ENCODE results near the gene BABAM2.

BABAM2 gene

GRCh38 chr2:28336982-28337627 is 446.6 kb downstream of the BABAM2 start:
- in situ Hi-C loops (cut with MboI; ENCODE audit: low sequenced_read_pairs): no loop called here

GRCh38 chr2:28338046-28338817 is 447.7 kb downstream of the BABAM2 start:
- in situ Hi-C loops (cut with MboI; ENCODE audit: low sequenced_read_pairs): no loop called here

GRCh38 chr2:28338831-28339321 is 448.3 kb downstream of the BABAM2 start:
- in situ Hi-C loops (cut with MboI; ENCODE audit: low sequenced_read_pairs): no loop called here

GRCh38 chr2:28339516-28340175 is 449.1 kb downstream of the BABAM2 start:
- in situ Hi-C loops (cut with MboI; ENCODE audit: low sequenced_read_pairs): no loop called here

- in situ Hi-C loops (cut with MboI; ENCODE audit: low sequenced_read_pairs): no loop called here
These were observed 450.0 kb downstream of the BABAM2 start for GRCh38 chr2:28340312-28341202.

GRCh38 chr2:28341208-28341891 is 450.8 kb downstream of the BABAM2 start:
- in situ Hi-C loops (cut with MboI; ENCODE audit: low sequenced_read_pairs): no loop called here

- in situ Hi-C loops (cut with MboI; ENCODE audit: low sequenced_read_pairs): no loop called here
These were observed 451.8 kb downstream of the BABAM2 start for GRCh38 chr2:28342081-28342967.

GRCh38 chr2:28343184-28343942 is 452.8 kb downstream of the BABAM2 start:
- in situ Hi-C loops (cut with MboI; ENCODE audit: low sequenced_read_pairs): no loop called here

GRCh38 chr2:28343971-28344715 is 453.6 kb downstream of the BABAM2 start:
- in situ Hi-C loops (cut with MboI; ENCODE audit: low sequenced_read_pairs): no loop called here

GRCh38 chr2:28344756-28345373 is 454.3 kb downstream of the BABAM2 start:
- in situ Hi-C loops (cut with MboI; ENCODE audit: low sequenced_read_pairs): no loop called here

GRCh38 chr2:28345619-28346018 is 455.1 kb downstream of the BABAM2 start:
- in situ Hi-C loops (cut with MboI; ENCODE audit: low sequenced_read_pairs): no loop called here

GRCh38 chr2:28346587-28346986 is 456.1 kb downstream of the BABAM2 start:
- in situ Hi-C loops (cut with MboI; ENCODE audit: low sequenced_read_pairs): no loop called here

GRCh38 chr2:28347193-28347592 is 456.7 kb downstream of the BABAM2 start:
- in situ Hi-C loops (cut with MboI; ENCODE audit: low sequenced_read_pairs): no loop called here

- in situ Hi-C loops (cut with MboI; ENCODE audit: low sequenced_read_pairs): no loop called here
These were observed 457.1 kb downstream of the BABAM2 start for GRCh38 chr2:28347596-28347995.

- in situ Hi-C loops (cut with MboI; ENCODE audit: low sequenced_read_pairs): no loop called here
These were observed 457.6 kb downstream of the BABAM2 start for GRCh38 chr2:28348149-28348567.

- in situ Hi-C loops (cut with MboI; ENCODE audit: low sequenced_read_pairs): no loop called here
These were observed 458.4 kb downstream of the BABAM2 start for GRCh38 chr2:28348921-28349320.

- in situ Hi-C loops (cut with MboI; ENCODE audit: low sequenced_read_pairs): no loop called here
These were observed 459.1 kb downstream of the BABAM2 start for GRCh38 chr2:28349546-28350165.

Measured in HL-60/S4 treated with retinoic acid at 250 ng/mL for 4 days and 3 days (cell line).